Measurements from ENCODE around the gene XRN2. TPM values are rescaled to one million over a fixed set of nuclear protein-coding genes. Genes with fewer than 3 reads are reported as not detected.

The XRN2 gene
- total RNA-seq, 2 donors from 2014 or later = 37.5 to 40.8 TPM

GRCh38 chr20:21393816-21394519 lies 90.8 kb downstream of the XRN2 start:
- Histone ChIP-seq H3K27ac (no peak overlapping the region), H3K4me1 (peaks cover 0 to 13% of the 10 kb centered on the region in 2 donors), H3K36me3 (peaks cover 8% of the 10 kb centered on the region), H3K27me3 (peaks cover 36 to 65% of the 10 kb centered on the region in 2 donors), H3K9me3 (no peaks in the 10 kb centered on the region), H3K4me3 (no peak overlapping the region)
- DNase-seq (ENCODE audit: low spot score) = no peak
- TF ChIP-seq CTCF (IDR thresholded peaks at IDR 0.05) = no peak

DNA sequence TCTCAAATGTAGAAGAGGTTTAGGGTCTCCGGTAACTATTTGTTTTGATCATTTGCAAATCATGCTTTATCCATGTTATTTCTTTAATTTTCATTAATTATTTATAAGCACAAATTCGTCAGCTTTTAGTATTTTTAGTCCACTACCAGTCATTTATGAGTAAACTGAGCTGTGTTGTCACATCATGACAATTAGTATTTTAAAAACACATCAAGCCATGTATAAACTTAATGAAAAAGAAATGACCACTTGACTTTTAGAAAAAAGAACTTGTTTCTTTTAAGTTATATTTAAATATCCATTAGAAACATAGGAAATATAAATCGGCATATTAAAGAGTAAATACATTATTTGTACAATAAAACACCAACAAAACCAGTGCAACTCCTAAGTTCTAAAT lies 91.4 kb downstream of the XRN2 start:
- no peak for TF ChIP-seq CTCF (IDR thresholded peaks at IDR 0.05)
- H3K9me3 ChIP-seq = no peaks in the 10 kb centered on the region
- H3K27ac ChIP-seq = no peak overlapping the region
- H3K4me1 ChIP-seq = peaks cover 0 to 13% of the 10 kb centered on the region in 2 donors
- peaks cover 2% of the 10 kb centered on the region for H3K36me3 ChIP-seq
- peaks cover 42 to 67% of the 10 kb centered on the region in 2 donors for H3K27me3 ChIP-seq
- DNase-seq (ENCODE audit: low spot score) = no peak
- no peak overlapping the region for H3K4me3 ChIP-seq

DNA sequence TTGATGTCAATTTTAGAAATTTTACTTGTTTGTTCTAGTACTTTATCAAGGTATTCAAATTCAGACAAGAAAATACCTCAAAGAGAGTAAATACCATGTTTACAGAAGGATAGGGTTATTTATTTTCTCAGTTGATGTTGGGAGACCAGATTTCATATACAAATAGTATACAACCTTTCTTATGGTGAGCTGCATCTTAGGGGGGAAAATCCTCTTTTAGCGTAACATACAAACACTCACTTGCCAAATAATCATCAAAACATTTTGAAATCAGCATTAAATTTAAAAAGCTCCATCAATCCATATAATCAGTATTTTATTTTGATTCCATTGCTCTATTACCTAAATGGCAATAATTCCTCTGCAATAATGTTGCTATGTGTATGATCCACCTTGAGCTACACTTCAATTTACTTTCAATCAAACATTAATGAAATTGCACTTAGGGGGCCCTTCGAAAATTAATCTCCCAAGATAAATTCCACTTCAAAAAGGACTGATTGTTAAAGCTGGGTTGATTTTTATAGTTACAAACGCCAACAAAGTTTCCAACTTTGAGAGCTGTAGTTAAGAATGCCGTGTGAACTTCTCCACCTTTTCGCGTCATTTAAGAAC lies 92.0 kb downstream of the XRN2 start:
- Histone ChIP-seq H3K27me3 (peaks cover 45 to 67% of the 10 kb centered on the region in 2 donors), H3K4me3 (no peak overlapping the region)

DNA sequence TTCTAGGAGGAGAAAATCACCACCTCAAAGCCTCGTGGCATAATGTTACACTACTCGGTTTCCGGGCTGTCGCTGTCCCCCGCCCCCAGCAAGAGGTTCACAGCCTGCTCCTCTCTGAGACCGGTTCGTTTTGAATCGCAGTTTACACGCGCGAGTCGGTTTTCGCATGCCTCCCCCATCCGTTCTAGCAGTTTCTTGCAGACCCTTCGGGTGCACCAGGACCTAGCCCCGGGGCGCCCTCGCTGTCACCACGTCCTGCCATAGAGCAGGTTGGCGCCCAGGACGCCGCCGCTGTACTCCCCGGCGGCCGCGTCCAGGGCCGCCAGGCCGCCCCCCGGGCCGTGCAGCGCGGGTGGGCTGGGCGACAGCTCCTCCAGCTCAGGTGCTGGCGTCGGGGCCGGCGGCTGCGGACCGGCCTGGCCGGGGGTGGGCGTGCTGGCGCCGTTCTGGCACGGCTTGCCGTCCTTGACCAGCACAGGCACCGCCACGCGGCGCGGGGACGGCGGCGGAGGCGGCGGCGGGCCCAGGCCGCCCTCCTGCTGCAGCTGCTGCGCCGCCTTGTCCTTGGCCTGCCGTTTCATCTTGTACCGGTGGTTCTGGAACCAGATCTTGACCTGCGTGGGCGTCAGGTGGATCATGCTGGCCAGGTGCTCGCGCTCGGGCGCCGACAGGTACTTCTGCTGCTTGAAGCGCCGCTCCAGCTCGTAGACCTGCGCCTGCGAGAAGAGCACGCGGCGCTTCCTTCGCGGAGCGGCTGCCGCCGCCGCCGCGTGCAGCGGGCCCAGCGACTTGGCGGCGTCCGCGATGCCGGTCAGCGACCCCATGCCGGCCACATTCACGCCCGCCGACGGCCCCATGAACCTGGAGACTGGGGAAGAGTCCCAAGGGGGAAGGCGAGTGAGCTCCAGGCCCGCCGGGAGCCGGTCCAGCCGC lies 92.8 kb downstream of the XRN2 start:
- Histone ChIP-seq H3K4me3 (peak overlapping the region in 1 of 2 donors; percentile 31), H3K4me1 (peaks cover 0 to 13% of the 10 kb centered on the region in 2 donors), H3K27me3 (peaks cover 50 to 67% of the 10 kb centered on the region in 2 donors), H3K9me3 (no peaks in the 10 kb centered on the region), H3K36me3 (no peaks in the 10 kb centered on the region), H3K27ac (no peak overlapping the region)
- TF ChIP-seq CTCF (IDR thresholded peaks at IDR 0.05) = no peak
- no peak for DNase-seq (ENCODE audit: low spot score)

More for the DNA sequence above, 92.0 kb downstream of the XRN2 start:
- H3K36me3 ChIP-seq = no peaks in the 10 kb centered on the region
- peaks cover 0 to 13% of the 10 kb centered on the region in 2 donors for H3K4me1 ChIP-seq
- H3K27ac ChIP-seq = no peak overlapping the region
- no peak for TF ChIP-seq CTCF (IDR thresholded peaks at IDR 0.05)
- no peak for DNase-seq (ENCODE audit: low spot score)
- H3K9me3 ChIP-seq = no peaks in the 10 kb centered on the region

DNA sequence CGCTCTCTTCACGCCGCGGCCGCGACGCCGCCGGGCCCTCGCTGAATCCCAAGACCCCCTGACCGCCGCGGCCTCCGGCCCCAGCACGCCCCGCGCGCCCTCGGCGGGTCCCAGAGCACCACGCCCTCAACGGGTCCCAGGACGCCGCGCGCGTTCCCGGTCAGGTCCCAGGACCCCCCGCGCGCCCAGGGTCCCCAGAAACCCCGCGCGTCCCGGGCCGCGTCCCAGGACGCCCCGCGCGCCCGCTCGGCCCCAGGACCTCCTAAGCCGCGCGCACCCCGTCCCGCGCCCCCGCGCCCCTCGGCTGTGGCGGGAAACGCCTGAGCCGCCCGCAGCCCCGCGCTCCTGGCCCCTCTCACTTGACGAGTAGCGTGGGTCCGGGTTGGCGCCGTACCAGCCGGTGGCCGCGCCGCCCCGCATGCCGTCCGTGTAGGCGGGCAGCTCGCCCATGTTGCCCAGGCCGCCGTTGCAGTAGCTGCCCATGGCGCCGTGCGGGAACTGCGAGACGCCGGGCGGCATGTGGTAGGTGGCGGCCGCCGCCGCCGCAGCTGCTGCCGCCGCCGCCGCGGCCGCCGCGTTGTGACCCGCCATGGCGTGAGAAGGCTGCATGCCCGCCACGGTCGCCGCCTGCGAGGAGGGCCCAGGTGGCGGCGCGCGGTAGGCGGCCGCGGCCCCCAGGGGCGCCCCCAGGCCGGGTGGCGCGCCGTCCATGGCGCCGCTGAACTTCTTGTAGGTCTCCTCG lies 93.6 kb downstream of the XRN2 start:
- Histone ChIP-seq H3K36me3 (no peaks in the 10 kb centered on the region), H3K27me3 (peaks cover 53 to 62% of the 10 kb centered on the region in 2 donors), H3K9me3 (no peaks in the 10 kb centered on the region), H3K27ac (no peak overlapping the region), H3K4me1 (peaks cover 0 to 13% of the 10 kb centered on the region in 2 donors), H3K4me3 (peak overlapping the region in 1 of 2 donors; percentile 31)
- no peak for TF ChIP-seq CTCF (IDR thresholded peaks at IDR 0.05)
- no peak for DNase-seq (ENCODE audit: low spot score)

All from right atrium auricular region (tissue), 2 donors.